Stomach smooth muscle (tissue), 2 donors: ENCODE results near the gene BAZ1A.

Experiments
- H3K27ac ChIP-seq: one replicate; pipeline ENCODE4 v1.7.0; 2013; ENCODE audit warnings: mild to moderate bottlenecking, low read length, inconsistent platforms
- H3K27me3 ChIP-seq, 2 donors: one replicate each; pipeline ENCODE4 v1.7.0; 2013; ENCODE audit warnings: low read length in 2 of 2; ENCODE audit not compliant: insufficient read depth in 2 of 2, control insufficient read depth in 1 of 2
- H3K36me3 ChIP-seq, 2 donors: one replicate each; pipeline ENCODE4 v1.7.0; 2013; ENCODE audit warnings: low read length in 2 of 2; ENCODE audit not compliant: control insufficient read depth in 2 of 2, insufficient read depth in 2 of 2
- H3K4me1 ChIP-seq: one replicate; pipeline ENCODE4 v1.7.0; 2013; ENCODE audit warnings: low read length; ENCODE audit not compliant: control insufficient read depth, insufficient read depth
- H3K4me3 ChIP-seq, 2 donors: one replicate each; pipeline ENCODE4 v1.7.0; 2013; ENCODE audit warnings: low read length in 2 of 2
- H3K9ac ChIP-seq, 2 donors: one replicate each; pipeline ENCODE4 v1.7.0; 2013; ENCODE audit warnings: low read length in 2 of 2, mild to moderate bottlenecking in 1 of 2
- H3K9me3 ChIP-seq, 2 donors: one replicate each; pipeline ENCODE4 v1.7.0; 2013; ENCODE audit warnings: low read length in 2 of 2; ENCODE audit not compliant: control insufficient read depth in 2 of 2
- donor health status: healthy.
- donor health status: Pancreatic carcinoma.

BAZ1A gene

DNA sequence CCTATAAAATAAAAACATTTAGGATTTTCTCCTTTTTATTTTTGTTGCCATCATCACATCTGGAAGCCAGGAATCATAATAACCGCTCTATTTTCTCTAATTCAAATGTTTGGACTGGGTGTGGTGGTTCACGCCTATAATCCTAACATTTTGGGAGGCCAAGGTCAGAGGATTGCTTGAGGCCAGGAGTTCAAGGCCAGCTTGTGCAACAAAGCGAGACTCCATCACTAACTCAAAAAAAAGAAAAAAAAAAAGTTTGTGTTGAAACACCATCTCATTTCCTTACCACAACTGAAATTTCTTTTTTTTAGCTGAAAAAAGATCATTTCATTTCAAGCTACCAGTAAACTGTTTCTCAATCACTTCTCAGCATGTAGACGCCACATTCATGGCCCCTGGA lies 8.8 kb upstream of the BAZ1A start:
- Histone ChIP-seq H3K4me3 (no peak overlapping the region), H3K4me1 (no peaks in the 10 kb centered on the region), H3K9ac (no peak overlapping the region), H3K9me3 (no peaks in the 10 kb centered on the region), H3K27me3 (no peaks in the 10 kb centered on the region), H3K36me3 (no peaks in the 10 kb centered on the region), H3K27ac (no peak overlapping the region)

DNA sequence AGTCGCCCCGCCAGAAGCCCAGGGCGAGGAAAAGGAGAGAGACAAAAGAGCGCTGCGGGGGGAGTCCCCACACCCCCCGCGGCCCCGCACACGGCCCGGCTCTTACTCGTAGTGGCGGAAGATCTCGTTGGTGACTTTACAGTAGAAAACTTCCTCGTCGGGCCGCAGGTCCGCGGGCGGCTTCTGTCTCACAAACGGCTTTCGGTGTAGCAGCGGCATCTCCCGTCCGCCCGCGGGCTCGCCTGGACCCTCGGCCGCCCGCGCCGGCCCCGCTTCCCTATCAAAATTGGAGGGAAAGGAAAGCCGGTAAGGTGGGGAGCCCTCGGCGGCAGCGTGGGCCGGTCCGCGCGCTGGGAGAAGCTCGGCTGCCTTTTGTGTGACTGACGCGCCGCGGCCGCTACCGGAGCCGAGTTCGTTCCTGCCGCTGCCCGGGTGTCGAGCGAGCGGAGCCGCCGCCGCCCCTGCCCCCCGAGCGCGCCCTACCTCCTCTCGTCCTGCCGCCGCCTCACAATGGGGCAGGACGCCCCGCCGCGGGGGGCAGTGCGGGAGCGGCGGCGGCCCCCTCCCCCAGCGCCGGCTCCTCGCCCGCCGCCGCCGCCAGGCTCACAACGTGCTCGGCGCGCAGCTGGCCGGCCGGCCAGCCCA lies 652 bp downstream of the BAZ1A start:
- Histone ChIP-seq H3K4me3 (peak overlapping the region; percentile 77 to 86), H3K4me1 (no peaks in the 10 kb centered on the region), H3K27ac (peak overlapping the region; percentile 88), H3K27me3 (no peaks in the 10 kb centered on the region), H3K9ac (peak overlapping the region; percentile 92 to 98), H3K9me3 (no peaks in the 10 kb centered on the region), H3K36me3 (no peaks in the 10 kb centered on the region)

DNA sequence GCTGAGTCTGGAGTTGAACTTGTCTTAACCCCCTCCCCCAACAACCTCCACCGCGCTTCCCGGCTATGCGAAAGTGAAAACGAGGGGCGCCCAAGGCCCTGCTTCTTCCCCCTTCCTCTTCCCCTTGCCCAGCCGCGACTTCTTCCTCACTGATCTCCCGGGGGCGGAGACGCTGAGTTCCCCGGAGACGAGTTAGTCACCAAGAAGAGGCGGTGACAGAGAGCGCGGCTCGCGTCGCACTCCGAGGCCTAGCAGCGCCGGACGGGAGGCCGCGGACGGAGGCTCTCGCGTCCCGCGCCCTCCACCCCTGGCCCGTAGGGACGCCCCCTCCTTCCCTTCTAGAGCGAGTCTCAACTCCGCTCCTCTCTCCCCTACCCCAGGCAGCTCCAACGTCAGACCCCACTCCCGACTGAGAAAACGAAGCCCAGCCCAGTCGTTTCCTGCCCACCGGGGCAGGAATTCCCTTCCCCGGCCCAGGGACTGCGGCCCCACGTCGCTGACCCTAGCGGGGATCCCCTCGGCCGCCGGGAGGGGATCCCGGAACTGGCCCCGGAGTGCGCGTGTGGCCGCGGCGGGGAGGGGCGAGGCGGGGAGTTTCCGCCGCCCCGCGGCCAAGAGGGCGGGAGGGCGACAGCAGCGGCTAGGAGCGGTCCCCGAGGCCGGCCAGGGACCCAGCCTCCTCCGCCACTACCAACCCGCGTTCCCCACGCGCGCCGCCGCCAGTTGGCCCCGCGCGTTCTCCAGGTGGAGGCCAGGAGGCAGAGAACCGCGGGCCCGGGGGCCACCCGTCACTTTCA lies 1.4 kb downstream of the BAZ1A start:
- Histone ChIP-seq H3K4me1 (no peaks in the 10 kb centered on the region), H3K9me3 (no peaks in the 10 kb centered on the region), H3K9ac (peak overlapping the region; percentile 92 to 98), H3K27ac (peak overlapping the region; percentile 88), H3K36me3 (no peaks in the 10 kb centered on the region), H3K4me3 (peak overlapping the region; percentile 77 to 86), H3K27me3 (no peaks in the 10 kb centered on the region)

DNA sequence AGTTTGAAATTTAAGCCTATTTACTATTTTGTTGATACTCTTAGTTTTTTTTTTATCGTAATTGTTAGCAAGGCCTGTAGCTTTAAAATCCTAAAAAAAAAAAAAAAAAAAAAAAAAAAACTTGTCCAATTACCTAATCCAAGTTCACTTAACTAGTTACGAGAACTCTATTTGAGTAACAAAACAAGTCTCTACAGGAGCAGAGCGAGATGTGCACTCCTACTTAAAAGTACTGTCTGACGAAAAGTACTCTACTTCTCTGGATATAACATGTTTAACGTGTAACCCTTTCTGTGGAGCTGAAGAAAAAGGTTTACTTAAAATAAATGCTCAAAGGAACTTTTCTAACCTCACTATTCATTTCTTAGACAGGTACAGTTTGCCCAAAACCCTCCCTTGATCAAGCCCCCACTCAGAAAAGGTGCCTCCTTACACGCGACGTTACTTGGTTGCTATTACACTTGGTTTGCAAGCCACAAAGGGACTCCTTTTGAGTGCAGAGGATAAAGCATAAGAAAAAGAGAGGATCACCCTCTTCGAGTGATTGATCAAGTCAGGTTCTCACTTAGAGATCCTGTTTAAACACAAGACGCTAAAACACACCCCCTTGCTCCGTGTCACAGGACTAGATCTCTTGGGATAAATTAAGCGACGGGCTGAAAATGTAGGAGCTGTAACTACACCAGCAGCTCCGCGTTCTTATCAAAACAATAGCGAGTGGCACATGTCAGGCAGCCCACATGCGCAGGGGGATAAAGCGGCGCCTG lies 2.2 kb downstream of the BAZ1A start:
- H3K4me1 ChIP-seq = no peaks in the 10 kb centered on the region
- no peaks in the 10 kb centered on the region for H3K27me3 ChIP-seq
- H3K27ac ChIP-seq = peak overlapping the region; percentile 88
- peak overlapping the region; percentile 77 to 86 for H3K4me3 ChIP-seq
- H3K36me3 ChIP-seq = no peaks in the 10 kb centered on the region
- peak overlapping the region; percentile 92 to 98 for H3K9ac ChIP-seq
- H3K9me3 ChIP-seq = no peaks in the 10 kb centered on the region

DNA sequence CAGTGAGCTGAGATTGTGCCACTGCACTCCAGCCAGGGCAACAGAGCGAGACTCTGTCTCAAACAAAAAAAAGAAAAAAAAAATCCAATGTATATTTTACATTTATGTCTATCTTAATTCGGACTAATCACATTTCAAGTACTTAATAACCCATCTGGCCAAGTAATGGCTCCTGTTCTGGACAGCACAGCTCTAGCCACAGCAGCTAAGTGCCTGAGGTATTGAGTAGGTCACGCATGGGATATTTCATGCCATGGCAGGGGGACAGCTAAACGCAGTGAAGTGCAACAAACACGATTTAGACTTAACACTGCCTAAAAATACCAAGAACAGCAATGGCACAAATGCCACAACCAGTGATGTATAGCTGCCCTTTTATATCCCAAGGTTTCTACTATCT lies 8.0 kb downstream of the BAZ1A start:
- H3K36me3 ChIP-seq = no peaks in the 10 kb centered on the region
- no peaks in the 10 kb centered on the region for H3K9me3 ChIP-seq

DNA sequence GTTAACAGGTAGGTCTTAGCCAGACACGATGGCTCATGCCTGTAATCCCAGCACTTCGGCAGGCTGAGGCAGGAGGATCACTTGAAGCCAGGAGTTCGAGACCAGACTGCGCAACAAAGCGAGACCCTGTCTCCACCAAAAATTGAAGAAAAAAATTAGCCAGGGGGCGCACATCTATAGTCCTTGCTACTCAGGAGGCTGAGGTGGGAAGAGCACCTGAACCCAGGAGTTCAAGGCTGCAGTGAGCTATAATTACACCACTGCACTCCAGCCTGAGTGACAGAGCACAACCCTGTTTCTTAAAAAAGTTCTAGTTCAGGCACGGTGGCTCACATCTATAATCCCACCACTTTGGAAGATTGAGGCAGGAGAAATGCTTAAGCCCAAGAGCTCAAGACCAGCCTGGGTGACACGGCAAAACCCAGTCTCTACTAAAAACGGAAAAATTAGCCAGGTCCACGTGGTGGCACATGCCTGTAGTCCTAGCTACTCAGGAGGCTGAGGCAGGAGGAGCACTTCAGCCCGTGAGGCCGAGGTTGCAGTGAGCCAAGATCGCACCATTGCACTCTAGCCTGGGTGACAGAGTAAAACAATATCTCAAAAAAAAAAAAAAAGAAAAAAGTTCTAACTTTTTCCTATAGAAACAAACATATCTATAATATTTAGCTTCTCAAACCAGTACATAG lies 9.1 kb downstream of the BAZ1A start:
- Histone ChIP-seq H3K9ac (no peak overlapping the region), H3K36me3 (peaks cover 0 to 5% of the 10 kb centered on the region in 2 donors), H3K4me3 (no peak overlapping the region), H3K27ac (no peak overlapping the region), H3K4me1 (no peaks in the 10 kb centered on the region), H3K27me3 (no peaks in the 10 kb centered on the region), H3K9me3 (no peaks in the 10 kb centered on the region)

More for the DNA sequence above, 8.0 kb downstream of the BAZ1A start:
- no peak overlapping the region for H3K4me3 ChIP-seq
- no peaks in the 10 kb centered on the region for H3K4me1 ChIP-seq
- H3K27me3 ChIP-seq = no peaks in the 10 kb centered on the region
- no peak overlapping the region for H3K27ac ChIP-seq
- no peak overlapping the region for H3K9ac ChIP-seq

DNA sequence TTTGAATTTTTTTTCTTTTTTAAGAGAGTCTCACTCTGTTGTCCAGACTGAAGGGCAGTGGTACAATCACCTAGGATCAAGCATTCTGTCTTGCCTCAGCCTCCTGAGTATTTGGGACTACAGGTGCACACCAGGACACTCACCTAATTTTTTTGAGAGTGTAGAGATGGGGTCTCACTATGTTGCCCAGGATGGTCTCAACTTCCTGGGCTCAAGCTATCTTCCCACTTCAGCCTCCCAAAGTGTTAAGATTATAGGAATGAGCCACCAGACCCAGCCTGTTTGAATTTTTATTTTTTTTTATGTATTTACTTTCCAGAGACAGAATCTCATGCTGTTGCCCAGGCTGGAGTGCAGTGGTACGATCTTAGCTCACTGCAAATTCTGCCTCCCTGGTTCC lies 11.3 kb downstream of the BAZ1A start:
- no peak overlapping the region for H3K9ac ChIP-seq
- H3K27me3 ChIP-seq = no peaks in the 10 kb centered on the region
- H3K27ac ChIP-seq = no peak overlapping the region
- peaks cover 0 to 5% of the 10 kb centered on the region in 2 donors for H3K36me3 ChIP-seq
- no peaks in the 10 kb centered on the region for H3K4me1 ChIP-seq
- no peaks in the 10 kb centered on the region for H3K9me3 ChIP-seq
- no peak overlapping the region for H3K4me3 ChIP-seq

DNA sequence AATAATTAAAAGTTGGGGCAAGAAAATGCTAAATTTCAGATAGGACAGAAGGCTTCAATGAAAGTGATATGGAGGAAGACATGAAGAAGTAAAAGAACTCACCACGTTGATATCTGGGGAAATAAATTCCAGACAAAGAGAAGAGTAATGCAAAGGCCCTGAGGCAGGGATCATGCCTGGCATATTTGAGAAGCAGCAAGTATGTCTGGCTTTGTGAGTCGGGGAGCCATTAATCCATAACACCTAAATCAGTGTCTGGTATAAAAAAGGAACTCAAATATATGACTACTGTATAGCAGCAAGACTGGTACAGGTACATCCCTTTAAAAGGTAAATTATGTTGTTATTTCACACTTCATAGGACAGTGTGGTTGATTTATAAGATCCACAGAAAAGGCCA lies 16.4 kb downstream of the BAZ1A start:
- no peaks in the 10 kb centered on the region for H3K9me3 ChIP-seq
- H3K27ac ChIP-seq = no peak overlapping the region
- H3K4me3 ChIP-seq = no peak overlapping the region
- H3K9ac ChIP-seq = no peak overlapping the region
- peaks cover 3 to 5% of the 10 kb centered on the region in 2 donors for H3K36me3 ChIP-seq
- H3K4me1 ChIP-seq = no peaks in the 10 kb centered on the region
- no peaks in the 10 kb centered on the region for H3K27me3 ChIP-seq

DNA sequence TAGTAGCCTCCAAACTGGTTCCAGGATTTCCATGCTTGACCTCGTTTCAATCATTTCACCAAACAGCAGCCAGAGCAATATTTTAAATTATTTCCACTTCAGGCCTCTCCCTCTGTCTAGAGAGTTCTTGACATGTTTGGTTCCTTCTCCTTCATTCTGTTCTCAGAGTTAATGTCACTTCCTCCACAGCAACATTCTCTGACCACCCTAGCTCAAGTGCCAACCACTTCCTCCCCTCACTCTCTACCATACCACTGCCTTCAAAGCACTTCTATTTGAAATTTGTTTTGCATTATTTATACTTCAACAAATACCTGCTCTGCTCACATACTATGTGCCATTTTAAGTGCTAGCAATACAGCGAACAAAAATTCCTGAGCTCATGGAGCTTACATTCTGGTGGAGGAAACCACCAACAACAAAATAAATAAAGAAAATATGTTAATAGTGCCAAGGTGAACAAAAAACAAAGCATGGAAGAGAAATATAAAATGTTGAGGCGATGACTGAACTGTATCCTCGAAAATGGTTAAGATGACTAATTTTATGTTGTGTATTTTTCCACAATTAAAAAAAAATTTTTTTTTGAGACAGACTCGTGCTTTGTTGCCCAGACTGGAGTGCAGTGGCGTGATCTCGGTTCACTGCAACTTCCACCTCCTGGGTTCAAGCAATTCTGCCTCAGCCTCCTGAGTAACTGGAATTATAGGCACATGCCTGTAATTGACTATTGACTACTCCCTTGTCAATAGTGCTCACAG lies 17.3 kb downstream of the BAZ1A start:
- H3K4me3 ChIP-seq = no peak overlapping the region
- peaks cover 3 to 5% of the 10 kb centered on the region in 2 donors for H3K36me3 ChIP-seq
- no peaks in the 10 kb centered on the region for H3K4me1 ChIP-seq
- no peaks in the 10 kb centered on the region for H3K27me3 ChIP-seq
- no peaks in the 10 kb centered on the region for H3K9me3 ChIP-seq
- H3K9ac ChIP-seq = no peak overlapping the region
- H3K27ac ChIP-seq = no peak overlapping the region

DNA sequence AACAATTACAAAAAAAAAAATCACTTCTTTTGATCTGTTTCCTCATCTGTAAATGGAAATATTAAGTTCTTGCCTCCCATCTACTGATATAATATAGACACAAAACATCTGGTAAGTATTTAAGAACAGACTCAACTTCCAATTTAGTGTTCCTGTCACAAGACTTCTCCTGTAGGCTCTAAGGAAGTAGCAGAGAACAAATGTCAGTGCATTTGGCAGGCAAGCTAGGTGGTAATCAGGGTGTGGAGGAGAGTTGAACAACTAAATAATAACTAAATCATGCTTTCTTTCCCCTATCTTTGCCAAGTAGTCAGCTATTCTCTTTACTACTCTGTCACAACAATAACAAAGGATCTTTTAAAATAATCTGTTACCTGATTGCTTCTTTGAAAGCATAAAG lies 22.1 kb downstream of the BAZ1A start:
- no peak overlapping the region for H3K4me3 ChIP-seq
- no peaks in the 10 kb centered on the region for H3K4me1 ChIP-seq
- no peaks in the 10 kb centered on the region for H3K27me3 ChIP-seq
- no peak overlapping the region for H3K27ac ChIP-seq
- no peak overlapping the region for H3K9ac ChIP-seq
- no peaks in the 10 kb centered on the region for H3K9me3 ChIP-seq
- peaks cover 0 to 3% of the 10 kb centered on the region in 2 donors for H3K36me3 ChIP-seq
